Inflammatory macrophage treated with lipopolysaccharide for 4 hours (primary cell): ENCODE results near the gene GALNT18.
A peak's percentile ranks its signal among the peaks of the same experiment; 100 is the strongest.

Experiments
- DNase-seq: peaks from one replicate; pipeline ENCODE4 v3.0.0-alpha.2; 2020

GALNT18 gene

GRCh38 chr11:11621573-11622339, at the start of gene GALNT18:
Gene GALNT18 (minus strand): TSS chr11:11622005.
- peak; percentile 79 for DNase-seq

DNA sequence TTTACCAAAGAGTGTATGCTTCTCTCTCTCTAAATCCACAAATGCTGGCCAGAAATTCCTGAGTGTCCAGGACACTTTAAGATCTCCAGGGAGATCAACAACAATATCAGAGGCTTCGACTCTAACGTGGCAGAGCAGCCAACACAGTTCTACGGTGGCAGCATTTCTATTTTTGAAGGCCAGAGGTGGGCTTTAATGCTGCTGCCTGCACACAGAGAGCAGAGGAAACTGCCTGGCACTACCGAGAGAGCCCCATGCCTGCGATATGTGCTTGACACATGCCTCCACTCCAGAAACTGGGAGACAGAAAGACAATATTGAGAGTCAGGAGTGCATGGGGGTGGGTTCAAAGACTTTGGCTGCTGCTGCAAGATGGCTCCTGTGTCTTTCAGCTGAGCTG, 48.8 kb upstream of the GALNT18 start:
- DNase-seq, result no peak

GRCh38 chr11:11669233-11669846, 47.5 kb upstream of the GALNT18 start:
- no peak for DNase-seq

DNA sequence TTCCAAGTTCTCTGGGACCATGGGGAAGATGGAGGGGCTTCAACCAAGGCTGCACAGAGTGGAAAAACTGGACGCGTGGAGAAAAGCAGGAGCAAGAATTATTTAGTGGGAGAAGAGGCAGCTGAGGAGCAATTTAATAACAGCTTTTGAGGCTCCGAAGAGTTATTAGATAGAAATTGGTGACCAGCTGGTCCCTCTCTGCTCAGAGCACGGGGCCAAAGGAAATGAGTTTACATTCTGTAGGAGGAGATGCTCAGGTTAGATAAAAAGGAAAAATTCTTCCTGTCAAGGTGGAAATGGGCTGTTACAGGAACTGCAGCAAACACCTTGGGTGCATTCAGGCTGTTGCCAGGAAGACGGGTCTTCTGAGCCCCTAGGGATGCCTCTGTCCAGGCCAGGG, 47.0 kb upstream of the GALNT18 start:
- no peak for DNase-seq

DNA sequence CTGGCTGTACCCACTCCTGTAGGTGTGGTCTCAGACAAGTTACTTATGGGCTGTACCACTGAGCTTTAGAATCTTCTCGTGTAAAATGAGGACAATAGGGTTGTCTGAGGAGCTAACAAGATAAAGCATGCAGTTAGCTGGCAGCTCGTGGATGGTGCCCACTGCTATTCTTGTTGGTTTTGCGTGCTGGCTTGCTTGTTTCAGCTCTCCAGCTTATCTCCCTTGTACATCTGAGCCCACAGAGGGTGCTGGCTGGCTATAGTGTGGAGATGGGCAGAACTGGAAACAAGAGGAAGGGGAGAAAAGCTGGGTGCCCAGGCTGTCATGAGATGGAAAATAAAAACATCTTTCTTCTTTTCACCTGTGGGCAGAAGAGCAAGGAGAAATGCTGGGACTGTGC, 46.5 kb upstream of the GALNT18 start:
- DNase-seq, result no peak

DNA sequence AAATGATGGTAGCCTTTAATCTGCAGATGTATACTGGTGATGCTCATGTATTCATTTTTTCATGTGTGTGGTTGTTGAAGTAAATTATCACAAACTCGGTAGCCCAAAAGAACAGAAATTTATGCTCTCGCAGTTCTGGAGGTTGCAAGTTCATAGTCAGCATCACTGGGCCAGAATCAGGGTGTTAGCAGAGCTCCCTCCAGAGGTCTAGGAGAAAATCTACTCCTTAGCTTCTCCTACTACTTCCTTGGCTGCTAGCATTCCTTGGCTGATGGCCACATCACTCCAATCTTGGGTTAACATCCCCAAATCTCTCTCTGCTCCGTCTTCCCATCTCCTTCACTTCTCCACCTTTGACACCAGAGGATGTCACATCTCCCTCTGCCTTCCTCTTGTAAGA, 45.3 kb upstream of the GALNT18 start:
- DNase-seq, result no peak

GRCh38 chr11:11665407-11665806, 43.6 kb upstream of the GALNT18 start:
- no peak for DNase-seq

GRCh38 chr11:11663907-11664306, 42.1 kb upstream of the GALNT18 start:
- DNase-seq, result no peak

DNA sequence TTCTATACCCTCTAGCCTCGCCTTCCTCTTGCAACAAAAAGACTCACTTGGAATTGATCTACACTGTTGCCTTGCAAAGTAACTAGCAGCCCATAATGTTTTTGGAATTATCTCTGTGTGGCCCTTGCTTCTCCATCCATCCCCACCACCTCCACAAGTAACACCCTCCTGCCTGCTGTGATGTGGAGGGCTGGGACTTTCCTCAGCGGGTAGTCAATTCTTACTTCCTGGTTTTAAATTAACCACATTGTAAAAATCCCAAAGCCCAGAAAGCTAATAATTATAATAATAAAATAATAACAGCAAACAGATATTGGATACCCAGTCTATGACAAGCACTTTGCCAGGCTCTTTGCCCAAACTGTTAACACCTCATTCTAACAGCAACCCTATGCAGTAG, 40.8 kb upstream of the GALNT18 start:
- DNase-seq, result no peak

GRCh38 chr11:11661326-11662040, 39.7 kb upstream of the GALNT18 start:
- no peak for DNase-seq

GRCh38 chr11:11660363-11660740, 38.5 kb upstream of the GALNT18 start:
- no peak for DNase-seq

- DNase-seq, result no peak
Observed at GRCh38 chr11:11659567-11660362, 38.0 kb upstream of the GALNT18 start.

DNA sequence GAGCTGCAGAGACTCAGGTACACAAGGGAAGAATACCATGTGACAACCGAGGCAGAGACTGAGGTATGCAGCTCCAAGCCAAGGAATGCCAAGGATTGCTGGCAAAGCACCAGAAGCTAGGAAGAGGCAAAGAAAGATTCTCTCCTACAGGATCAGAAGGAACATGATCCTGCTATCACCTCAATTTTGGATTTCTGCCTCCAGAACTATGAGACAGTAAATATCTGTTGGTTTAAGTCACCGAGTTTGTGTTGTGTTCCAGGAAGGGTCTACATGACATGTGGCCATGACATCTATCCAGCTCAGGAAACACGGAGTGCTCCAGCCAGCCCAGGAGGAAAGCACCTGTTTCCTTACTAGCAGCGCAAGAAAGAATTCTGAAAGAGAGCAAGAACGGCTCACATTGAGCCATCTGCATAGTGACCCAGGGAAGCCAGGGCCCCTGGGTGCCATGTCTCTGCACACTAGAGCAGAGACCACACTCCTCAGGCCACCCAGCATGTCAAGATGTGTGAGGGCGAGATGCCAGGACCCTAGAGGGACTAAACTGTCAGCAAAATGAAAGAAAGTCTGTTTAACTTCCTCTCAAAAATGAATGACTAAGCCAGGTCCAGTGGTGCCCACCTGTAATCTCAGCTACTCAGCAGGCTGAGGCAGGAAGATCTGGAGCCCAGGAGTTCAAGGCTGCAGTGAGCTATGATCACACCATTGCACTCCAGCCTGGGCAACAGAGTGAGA, 35.6 kb upstream of the GALNT18 start:
- DNase-seq, result no peak

DNA sequence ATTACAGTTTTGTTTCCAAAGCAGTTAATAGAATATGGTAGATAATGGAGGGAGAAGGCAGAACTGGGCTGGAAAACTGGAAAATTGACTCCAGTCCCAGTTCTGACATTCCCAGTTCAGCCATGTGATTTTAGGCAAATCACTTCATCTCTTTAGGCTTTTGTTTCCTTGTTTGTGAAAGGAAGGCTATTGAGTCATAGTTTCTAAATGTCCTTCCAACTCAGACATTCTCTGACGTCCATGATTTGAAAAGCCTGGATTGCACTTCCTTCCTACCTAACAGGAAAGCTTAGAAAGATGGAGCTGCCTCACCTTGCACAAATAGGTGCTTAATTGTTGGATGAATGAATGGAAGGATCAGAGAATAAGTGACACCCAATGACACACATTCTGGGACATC, 19.8 kb upstream of the GALNT18 start:
- DNase-seq, result no peak

DNA sequence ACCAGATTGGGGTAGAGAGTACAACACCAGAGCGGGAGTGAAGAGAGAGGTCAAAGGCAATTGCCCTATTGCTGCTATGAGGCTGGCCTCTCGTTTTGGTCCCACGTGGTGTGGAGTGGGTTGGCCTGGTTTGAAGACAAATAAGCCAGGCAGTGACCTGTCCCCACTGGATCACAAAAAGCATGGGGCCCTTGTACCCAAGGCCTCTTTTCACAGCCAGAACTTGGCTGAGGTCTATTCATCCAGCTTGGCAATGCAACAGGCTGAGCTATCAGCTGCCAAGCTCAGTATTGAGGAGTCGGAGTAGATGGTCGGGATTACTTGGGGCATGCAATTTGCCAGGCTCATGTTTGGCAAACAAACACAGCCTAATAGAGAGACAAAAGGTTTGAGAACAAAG, 19.2 kb upstream of the GALNT18 start:
- no peak for DNase-seq

DNA sequence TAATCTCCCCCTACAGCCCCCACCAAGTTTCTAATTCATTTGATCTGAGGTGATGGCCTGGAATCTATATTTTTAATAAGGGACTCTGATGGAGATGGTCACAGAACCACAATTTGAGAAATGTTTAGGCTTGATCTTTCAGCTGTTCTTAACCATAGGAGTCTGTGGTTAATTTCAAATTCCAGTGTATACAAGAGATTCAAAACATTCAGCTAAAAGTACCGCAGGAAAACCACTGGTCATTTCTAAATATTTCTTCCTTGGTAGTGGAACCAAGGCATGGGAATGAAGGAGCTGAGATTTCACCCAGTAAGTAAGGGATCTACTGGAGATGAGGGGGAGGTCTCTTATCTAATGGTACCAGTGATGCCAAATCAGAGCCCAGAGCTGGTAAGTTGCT, 18.3 kb upstream of the GALNT18 start:
- DNase-seq, result no peak

GRCh38 chr11:11636671-11637070, 14.9 kb upstream of the GALNT18 start:
- DNase-seq, result no peak

- no peak for DNase-seq
Observed at GRCh38 chr11:11635443-11635842, 13.6 kb upstream of the GALNT18 start.

DNA sequence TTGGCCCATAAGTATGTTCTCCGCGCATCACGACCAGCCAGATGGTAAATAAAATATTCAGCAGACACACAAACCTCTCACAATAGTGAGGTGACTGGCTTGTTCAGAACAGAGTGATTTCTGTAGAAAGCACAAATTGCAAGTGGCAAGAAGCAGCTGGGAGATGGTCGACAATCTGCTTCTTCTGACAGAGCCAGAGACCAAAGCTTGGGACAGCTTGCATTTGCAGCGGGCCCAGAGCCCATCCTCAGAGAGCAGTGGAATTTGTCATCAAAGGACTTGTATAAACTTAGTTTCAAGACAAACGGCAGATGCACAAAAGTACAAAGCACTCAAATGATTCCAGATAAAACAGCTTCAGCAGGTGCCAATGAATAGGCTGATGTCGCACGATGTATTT, 7.6 kb upstream of the GALNT18 start:
- no peak for DNase-seq

DNA sequence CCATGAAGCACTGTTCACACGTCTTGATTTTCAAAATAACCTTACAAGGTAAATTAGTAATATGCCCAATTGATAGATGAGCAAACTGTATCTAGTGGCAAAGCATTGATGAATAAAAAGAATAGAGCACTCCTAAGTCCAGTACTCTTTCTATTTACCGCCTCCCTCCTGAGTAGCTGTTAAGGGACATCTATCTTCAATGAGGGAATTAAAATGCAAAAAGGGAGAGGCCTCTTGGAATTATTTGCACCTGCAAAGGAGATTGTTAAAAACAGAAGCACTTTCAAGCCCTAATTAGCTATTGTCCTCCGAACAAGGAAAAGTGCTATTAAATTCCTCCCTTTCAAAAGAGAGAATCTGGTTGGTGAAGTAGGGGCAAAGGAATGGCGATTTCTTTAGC, 6.8 kb upstream of the GALNT18 start:
- DNase-seq, result no peak

DNA sequence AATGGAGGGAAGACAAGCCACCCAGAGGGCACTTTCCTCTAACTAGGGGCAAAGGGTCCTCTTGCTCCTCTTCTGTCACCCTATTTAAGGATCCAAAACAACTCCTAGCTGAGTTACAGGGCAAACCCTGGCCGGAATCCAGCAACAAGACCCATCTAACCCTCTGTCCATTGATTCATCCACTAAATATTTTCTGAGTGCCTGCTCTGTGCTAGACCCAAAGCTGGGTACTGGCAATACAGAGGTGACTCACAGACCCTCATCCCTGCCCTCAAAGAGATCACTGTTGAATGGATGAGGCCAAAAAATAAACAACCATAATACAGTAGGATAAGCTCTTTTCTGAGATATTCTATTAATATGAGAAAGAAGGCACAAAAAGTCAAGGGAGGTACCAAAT, 4.3 kb upstream of the GALNT18 start:
- DNase-seq, result no peak

GRCh38 chr11:11624926-11625325, 3.1 kb upstream of the GALNT18 start:
- DNase-seq, result no peak

GRCh38 chr11:11624204-11624603, 2.4 kb upstream of the GALNT18 start:
- no peak for DNase-seq
